Vagina (tissue), 2 donors: Measurements from ENCODE around the gene CNOT6. TPM values are rescaled to one million over a fixed set of nuclear protein-coding genes. Genes with fewer than 3 reads are reported as not detected.

Experiments
- DNase-seq, 2 donors: peaks; one replicate each; pipeline ENCODE4 v3.0.0-alpha.2; 2017; ENCODE audit errors: extremely low spot score in 2 of 2
- H3K27ac ChIP-seq: fragments of 200-600 bp; sonication (generic); one replicate; pipeline ENCODE4 v1.5.1; 2019
- H3K27me3 ChIP-seq: fragments of 200-600 bp; sonication (generic); one replicate; pipeline ENCODE4 v1.5.1; 2019
- H3K36me3 ChIP-seq, 2 donors: fragments of 200-600 bp; sonication (generic); one replicate each; pipeline ENCODE4 v1.5.1; 2017 to 2019
- H3K4me1 ChIP-seq: fragments of 200-600 bp; sonication (generic); one replicate; pipeline ENCODE4 v1.5.1; 2019
- H3K4me3 ChIP-seq, 2 donors: fragments of 200-600 bp; sonication (generic); 1 replicate in 1 of 2; 2 replicates in 1 of 2; pipeline ENCODE4 v1.5.1; 2016 to 2019
- H3K9me3 ChIP-seq: fragments of 200-600 bp; sonication (generic); one replicate; pipeline ENCODE4 v1.5.1; 2019
- CTCF ChIP-seq, 3 experiments: fragments of 450-650 bp in 2 of 3; fragments of 200-600 bp in 1 of 3; sonication (generic) in 1 of 3; IDR thresholded peaks; one replicate each; pipeline ENCODE4 v1.5.1; 2017 to 2019; ENCODE audit warnings: antibody characterized with exemption in 3 of 3, mild to moderate bottlenecking in 2 of 3, moderate library complexity in 2 of 3
- POLR2A ChIP-seq, 2 donors: fragments of 450-650 bp; IDR thresholded peaks; one replicate each; pipeline ENCODE4 v1.6.1; 2017; ENCODE audit warnings: antibody characterized with exemption in 2 of 2, mild to moderate bottlenecking in 2 of 2, moderate library complexity in 2 of 2
- POLR2AphosphoS5 ChIP-seq, 2 donors: sonication (generic); formaldehyde crosslinking; IDR thresholded peaks; one replicate each; pipeline ENCODE4 v1.9.0; 2017; ENCODE audit warnings: antibody characterized with exemption in 2 of 2, mild to moderate bottlenecking in 2 of 2, low read depth in 1 of 2; ENCODE audit not compliant: insufficient read depth in 1 of 2
- intact Hi-C: fragments of 100-400 bp; cut with DNase I; formaldehyde crosslinking; loops from one replicate; pipeline ENCODE4 v1.15.1; 2023
- total RNA-seq: library from RNA; depleted of rRNA; stranded (reverse); fragments of >200 nt; gene quantifications from one replicate; pipeline ENCODE4 v1.2.3, GENCODE V29; 2016

Gene CNOT6
- total RNA-seq, 1 donor from 2014 or later = 21.4 TPM

GRCh38 chr5:180466316-180466715, 27.9 kb upstream of the CNOT6 start:
- no peak for DNase-seq
- TF ChIP-seq POLR2AphosphoS5 (IDR thresholded peaks at IDR 0.05; ENCODE audit: insufficient read depth in 1 of 2, low read depth in 1 of 2) (no peak), CTCF (IDR thresholded peaks at IDR 0.05) (no peak), POLR2A (IDR thresholded peaks at IDR 0.05) (no peak)
- no peaks in the 10 kb centered on the region for H3K36me3 ChIP-seq
- no peaks in the 10 kb centered on the region for H3K4me1 ChIP-seq
- no peaks in the 10 kb centered on the region for H3K27me3 ChIP-seq
- H3K4me3 ChIP-seq = no peak overlapping the region
- no peak overlapping the region for H3K27ac ChIP-seq
- H3K9me3 ChIP-seq = no peaks in the 10 kb centered on the region
- intact Hi-C loops = no loop called here

- intact Hi-C loops = no loop called here
- Histone ChIP-seq H3K4me3 (no peak overlapping the region), H3K4me1 (no peaks in the 10 kb centered on the region), H3K36me3 (no peaks in the 10 kb centered on the region), H3K9me3 (no peaks in the 10 kb centered on the region), H3K27ac (no peak overlapping the region), H3K27me3 (no peaks in the 10 kb centered on the region)
- no peak for DNase-seq
- no peak for TF ChIP-seq POLR2AphosphoS5 (IDR thresholded peaks at IDR 0.05; ENCODE audit: insufficient read depth in 1 of 2, low read depth in 1 of 2)
- no peak for TF ChIP-seq CTCF (IDR thresholded peaks at IDR 0.05)
- no peak for TF ChIP-seq POLR2A (IDR thresholded peaks at IDR 0.05)
Measured at GRCh38 chr5:180467028-180467975, 26.9 kb upstream of the CNOT6 start.

- intact Hi-C loops = no loop called here
- DNase-seq = no peak
- H3K4me1 ChIP-seq = no peaks in the 10 kb centered on the region
- no peaks in the 10 kb centered on the region for H3K27me3 ChIP-seq
- H3K36me3 ChIP-seq = no peaks in the 10 kb centered on the region
- H3K9me3 ChIP-seq = no peaks in the 10 kb centered on the region
- H3K4me3 ChIP-seq = no peak overlapping the region
- TF ChIP-seq POLR2AphosphoS5 (IDR thresholded peaks at IDR 0.05; ENCODE audit: insufficient read depth in 1 of 2, low read depth in 1 of 2) (no peak), CTCF (IDR thresholded peaks at IDR 0.05) (no peak), POLR2A (IDR thresholded peaks at IDR 0.05) (no peak)
- H3K27ac ChIP-seq = no peak overlapping the region
Measured at GRCh38 chr5:180467989-180468731, 26.0 kb upstream of the CNOT6 start.

- Histone ChIP-seq H3K27me3 (no peaks in the 10 kb centered on the region), H3K4me1 (no peaks in the 10 kb centered on the region), H3K4me3 (no peak overlapping the region), H3K36me3 (no peaks in the 10 kb centered on the region), H3K9me3 (no peaks in the 10 kb centered on the region), H3K27ac (no peak overlapping the region)
- intact Hi-C loops = no loop called here
- TF ChIP-seq POLR2AphosphoS5 (IDR thresholded peaks at IDR 0.05; ENCODE audit: insufficient read depth in 1 of 2, low read depth in 1 of 2) (no peak), POLR2A (IDR thresholded peaks at IDR 0.05) (no peak), CTCF (IDR thresholded peaks at IDR 0.05) (no peak)
- peak in 1 of 2 donors; percentile 64 for DNase-seq
Measured at GRCh38 chr5:180468732-180469585, 25.2 kb upstream of the CNOT6 start.
